Measurements from ENCODE around the gene ZNF879.

Gene ZNF879

GRCh38 chr5:179054876-179055275, 31.3 kb downstream of the ZNF879 start:
- H4K20me1 ChIP-seq (ENCODE audit: insufficient read depth, low read length), result no peaks in the 10 kb centered on the region
- no peaks in the 10 kb centered on the region for H3K9me3 ChIP-seq (ENCODE audit: low read length)

GRCh38 chr5:179055436-179055835, 31.8 kb downstream of the ZNF879 start:
- no peaks in the 10 kb centered on the region for H3K27me3 ChIP-seq (ENCODE audit: insufficient read depth, low read length)
- H3K9me3 ChIP-seq (ENCODE audit: low read length), result no peaks in the 10 kb centered on the region
- no peaks in the 10 kb centered on the region for H3F3A ChIP-seq (ENCODE audit: insufficient read depth, low read length)
- H3K36me3 ChIP-seq (ENCODE audit: insufficient read depth, low read length), result no peaks in the 10 kb centered on the region
- no peak overlapping the region for H2AFZ ChIP-seq (ENCODE audit: low read length)
- H3K9ac ChIP-seq (ENCODE audit: low read length), result no peak overlapping the region
- no peaks in the 10 kb centered on the region for H3K4me1 ChIP-seq (ENCODE audit: insufficient read depth, low read length, severe bottlenecking)
- no peak for TF ChIP-seq EZH2 (IDR thresholded peaks at IDR 0.05; ENCODE audit: borderline replicate concordance, low read length)
- no peak for TF ChIP-seq CTCF (IDR thresholded peaks at IDR 0.05; ENCODE audit: low read length)
- H3K79me2 ChIP-seq (ENCODE audit: insufficient read depth, low read length), result no peaks in the 10 kb centered on the region
- no peak overlapping the region for H3K4me3 ChIP-seq (ENCODE audit: low read depth, low read length, poor library complexity, severe bottlenecking)
- H4K20me1 ChIP-seq (ENCODE audit: insufficient read depth, low read length), result no peaks in the 10 kb centered on the region
- no peaks in the 10 kb centered on the region for H3K9me2 ChIP-seq (ENCODE audit: low read depth, low read length)
- no peak overlapping the region for H3K27ac ChIP-seq (ENCODE audit: low read depth, low read length, poor library complexity, severe bottlenecking)
- no peak overlapping the region for H3K4me2 ChIP-seq (ENCODE audit: low read length)

More at GRCh38 chr5:179054876-179055275, 31.3 kb downstream of the ZNF879 start:
- Histone ChIP-seq H3K4me1 (ENCODE audit: insufficient read depth, low read length, severe bottlenecking) (no peaks in the 10 kb centered on the region), H3K27me3 (ENCODE audit: insufficient read depth, low read length) (no peaks in the 10 kb centered on the region), H3K9ac (ENCODE audit: low read length) (no peak overlapping the region), H3K4me2 (ENCODE audit: low read length) (no peak overlapping the region), H3K9me2 (ENCODE audit: low read depth, low read length) (no peaks in the 10 kb centered on the region), H3K36me3 (ENCODE audit: insufficient read depth, low read length) (no peaks in the 10 kb centered on the region), H3K4me3 (ENCODE audit: low read depth, low read length, poor library complexity, severe bottlenecking) (no peak overlapping the region), H2AFZ (ENCODE audit: low read length) (no peak overlapping the region), H3K79me2 (ENCODE audit: insufficient read depth, low read length) (no peaks in the 10 kb centered on the region), H3F3A (ENCODE audit: insufficient read depth, low read length) (no peaks in the 10 kb centered on the region), H3K27ac (ENCODE audit: low read depth, low read length, poor library complexity, severe bottlenecking) (no peak overlapping the region)
- TF ChIP-seq CTCF (IDR thresholded peaks at IDR 0.05; ENCODE audit: low read length) (no peak), EZH2 (IDR thresholded peaks at IDR 0.05; ENCODE audit: borderline replicate concordance, low read length) (no peak)

GRCh38 chr5:179055841-179056240, 32.2 kb downstream of the ZNF879 start:
- no peaks in the 10 kb centered on the region for H3F3A ChIP-seq (ENCODE audit: insufficient read depth, low read length)
- no peaks in the 10 kb centered on the region for H3K4me1 ChIP-seq (ENCODE audit: insufficient read depth, low read length, severe bottlenecking)
- no peak overlapping the region for H3K4me3 ChIP-seq (ENCODE audit: low read depth, low read length, poor library complexity, severe bottlenecking)
- TF ChIP-seq EZH2 (IDR thresholded peaks at IDR 0.05; ENCODE audit: borderline replicate concordance, low read length) (no peak), CTCF (IDR thresholded peaks at IDR 0.05; ENCODE audit: low read length) (no peak)
- no peaks in the 10 kb centered on the region for H3K36me3 ChIP-seq (ENCODE audit: insufficient read depth, low read length)
- H3K9me3 ChIP-seq (ENCODE audit: low read length), result no peaks in the 10 kb centered on the region
- H3K4me2 ChIP-seq (ENCODE audit: low read length), result no peak overlapping the region
- H3K9me2 ChIP-seq (ENCODE audit: low read depth, low read length), result no peaks in the 10 kb centered on the region
- H3K79me2 ChIP-seq (ENCODE audit: insufficient read depth, low read length), result no peaks in the 10 kb centered on the region
- H2AFZ ChIP-seq (ENCODE audit: low read length), result no peak overlapping the region
- H3K9ac ChIP-seq (ENCODE audit: low read length), result no peak overlapping the region
- H3K27me3 ChIP-seq (ENCODE audit: insufficient read depth, low read length), result no peaks in the 10 kb centered on the region
- H4K20me1 ChIP-seq (ENCODE audit: insufficient read depth, low read length), result no peaks in the 10 kb centered on the region
- H3K27ac ChIP-seq (ENCODE audit: low read depth, low read length, poor library complexity, severe bottlenecking), result no peak overlapping the region
